Measurements from ENCODE around the gene TRIM41. TPM values are rescaled to one million over a fixed set of nuclear protein-coding genes. Genes with fewer than 3 reads are reported as not detected.
"Not testable (repeated sequence)": the region's sequence is repeated elsewhere in the genome, so short reads cannot be mapped to it uniquely, and the experiment has no call there.

TRIM41 gene
- total and polyA plus RNA-seq, 9 of the 15 experiments (the other 6 are each of a cell fraction or from before 2014, with no cell fraction given): 1.8 to 47.6 (median 20.9) TPM

- TF ChIP-seq E2F6 (IDR thresholded peaks at IDR 0.05; ENCODE audit: borderline replicate concordance in 1 of 2, extremely low read depth in 1 of 2, insufficient read depth in 1 of 2, insufficient read length in 1 of 2, low read depth in 1 of 2, low read length in 1 of 2, poor library complexity in 1 of 2, severe bottlenecking in 1 of 2) (peak in 1 of 2 experiments; percentile 7), ZBTB33 (CRISPR knock-in tag; IDR thresholded peaks at IDR 0.05) (0 out of 2 replicates have a peak, but pooled peaks have one; percentile 15), DEAF1 (CRISPR knock-in tag; IDR thresholded peaks at IDR 0.05) (0 out of 2 replicates have a peak, but pooled peaks have one; percentile 20), DDX20 (tag; IDR thresholded peaks at IDR 0.05; ENCODE audit: low read depth) (peak; percentile 71; the same call in 1 of the 2 replicates), CBFA2T3 (IDR thresholded peaks at IDR 0.05) (peak; percentile 58), NR4A1 (tag; IDR thresholded peaks at IDR 0.05) (peak; percentile 70; the same call in 1 of the 2 replicates), MAZ (CRISPR knock-in tag; conservative IDR thresholded peaks at IDR 0.05 in 1 of 2, IDR thresholded peaks at IDR 0.05 in 1 of 2) (peak in 1 of 2 experiments; percentile 20; a peak in 1 of 4 replicates), ZNF592 (IDR thresholded peaks at IDR 0.05) (peak; percentile 98), ZNF311 (CRISPR knock-in tag; IDR thresholded peaks at IDR 0.05) (peak; percentile 88), CXXC5 (CRISPR knock-in tag; IDR thresholded peaks at IDR 0.05) (peak; percentile 63), TCF3 (CRISPR knock-in tag; IDR thresholded peaks at IDR 0.05) (peak; percentile 47), PTRF (tag; IDR thresholded peaks at IDR 0.05) (peak; percentile 69; the same call in 1 of the 2 replicates), ZNF134 (CRISPR knock-in tag; conservative IDR thresholded peaks at IDR 0.05) (peak; percentile 33; the same call in 1 of the 2 replicates)
- TF ChIP-seq NR4A1 (CRISPR knock-in tag; IDR thresholded peaks at IDR 0.05): not testable (repeated sequence)
These were observed 44.3 kb downstream of the TRIM41 start (continued) for GRCh38 chr5:181267291-181267904.

Measured in K562 (cell line).